Mesodermal cell (in vitro differentiated cells): ENCODE measurements around the gene BRF1.

Source experiments
- H3K27ac ChIP-seq: 2 replicates; pipeline ENCODE4 v1.7.0; 2013; ENCODE audit warnings: mild to moderate bottlenecking, low read depth, low read length, moderate library complexity; ENCODE audit not compliant: severe bottlenecking
- H3K36me3 ChIP-seq: 2 replicates; pipeline ENCODE4 v1.7.1; 2013; ENCODE audit warnings: mild to moderate bottlenecking, low read length, moderate library complexity; ENCODE audit not compliant: control insufficient read depth, insufficient read depth
- H3K4me1 ChIP-seq: one replicate; pipeline ENCODE4 v1.7.1; 2013; ENCODE audit warnings: mild to moderate bottlenecking, low read length; ENCODE audit not compliant: insufficient read depth, control insufficient read depth, poor library complexity, severe bottlenecking
- H3K4me3 ChIP-seq: 2 replicates; pipeline ENCODE4 v1.7.0; 2013; ENCODE audit warnings: low read length, control low read depth, mild to moderate bottlenecking; ENCODE audit not compliant: insufficient read depth, poor library complexity, severe bottlenecking; ENCODE audit errors: extremely low read depth
- H3K9me3 ChIP-seq: 2 replicates; pipeline ENCODE4 v1.7.1; 2013; ENCODE audit warnings: mild to moderate bottlenecking, low read length, moderate library complexity; ENCODE audit not compliant: control insufficient read depth
- WGBS, 2 experiments: methylation state at CpG; one replicate each; pipeline ENCODE4 v1.1.5; 2013; ENCODE audit warnings: missing lambda C conversion rate in 2 of 2; ENCODE audit not compliant: insufficient coverage in 2 of 2; 5-methylcytosine and 5-hydroxymethylcytosine counted together

BRF1 gene

GRCh38 chr14:105223770-105224544 lies 76.8 kb downstream of the BRF1 start:
- Histone ChIP-seq H3K4me3 (no peak overlapping the region), H3K9me3 (no peaks in the 10 kb centered on the region), H3K36me3 (peaks cover 74% of the 10 kb centered on the region), H3K27ac (no peak overlapping the region), H3K4me1 (no peaks in the 10 kb centered on the region)
- 95 to 99% methylated on average over 14 to 15 of the region's 15 CpGs for WGBS, 2 experiments

DNA sequence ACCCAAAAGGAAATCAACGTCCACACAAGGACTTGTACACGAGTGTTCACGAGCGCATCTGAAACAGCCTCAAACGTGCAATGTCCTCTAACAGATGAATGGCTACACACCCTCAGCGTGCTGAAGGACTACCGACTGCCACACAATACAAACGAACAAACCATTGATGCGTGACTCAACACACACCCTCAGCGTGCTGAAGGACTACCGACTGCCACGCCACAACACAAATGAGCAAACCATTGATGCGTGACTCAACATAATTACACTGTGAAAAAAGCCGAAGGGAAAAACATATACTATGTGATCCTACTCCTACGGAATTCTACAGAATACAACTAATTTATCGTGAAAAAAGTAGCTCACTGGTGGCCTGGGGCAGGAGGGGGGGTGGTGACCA lies 77.5 kb downstream of the BRF1 start:
- no peaks in the 10 kb centered on the region for H3K9me3 ChIP-seq
- H3K4me3 ChIP-seq, result no peak overlapping the region
- peaks cover 79% of the 10 kb centered on the region for H3K36me3 ChIP-seq
- WGBS, 2 experiments, result 95 to 96% methylated on average over 14 to 16 of the region's 16 CpGs
- no peaks in the 10 kb centered on the region for H3K4me1 ChIP-seq
- H3K27ac ChIP-seq, result no peak overlapping the region

- 97% methylated on average over 23 to 26 of the region's 27 CpGs for WGBS, 2 experiments
- Histone ChIP-seq H3K4me3 (no peak overlapping the region), H3K36me3 (peaks cover 78% of the 10 kb centered on the region), H3K27ac (no peak overlapping the region), H3K4me1 (no peaks in the 10 kb centered on the region), H3K9me3 (no peaks in the 10 kb centered on the region)
Measured at GRCh38 chr14:105221598-105222178, 79.1 kb downstream of the BRF1 start.

- WGBS, 2 experiments, result 95% methylated on average over 23 to 29 of the region's 29 CpGs
- Histone ChIP-seq H3K4me1 (no peaks in the 10 kb centered on the region), H3K27ac (no peak overlapping the region), H3K9me3 (no peaks in the 10 kb centered on the region), H3K36me3 (peaks cover 70% of the 10 kb centered on the region), H3K4me3 (no peak overlapping the region)
Measured at GRCh38 chr14:105220699-105221597, 79.9 kb downstream of the BRF1 start.

DNA sequence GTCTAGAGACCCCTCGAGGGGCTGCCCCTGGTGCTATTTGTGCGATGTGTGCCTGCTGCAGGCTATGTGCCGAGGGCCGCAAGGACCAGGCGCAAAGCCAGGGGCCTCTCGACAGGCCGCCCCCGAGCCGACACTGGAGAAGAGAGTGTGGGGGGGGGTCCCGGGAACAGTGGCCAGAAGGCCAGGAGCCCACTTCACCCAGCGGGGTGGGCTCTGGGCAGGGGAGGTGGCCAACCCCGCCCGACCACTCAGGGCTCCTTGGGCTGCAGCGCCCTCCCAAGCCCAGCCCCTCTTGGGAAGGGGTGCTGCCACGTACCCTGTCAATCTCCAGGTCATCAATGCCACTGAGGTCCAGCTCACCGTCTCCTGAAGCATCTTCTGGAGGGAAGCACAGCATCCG lies 81.0 kb downstream of the BRF1 start:
- H3K27ac ChIP-seq, result no peak overlapping the region
- no peak overlapping the region for H3K4me3 ChIP-seq
- H3K36me3 ChIP-seq, result peaks cover 60% of the 10 kb centered on the region
- no peaks in the 10 kb centered on the region for H3K9me3 ChIP-seq
- H3K4me1 ChIP-seq, result no peaks in the 10 kb centered on the region
- 93 to 96% methylated on average over 16 to 17 of the region's 17 CpGs for WGBS, 2 experiments

GRCh38 chr14:105219043-105219612 lies 81.7 kb downstream of the BRF1 start:
- 97 to 98% methylated on average over 29 of the region's 29 CpGs for WGBS, 2 experiments
- Histone ChIP-seq H3K9me3 (no peaks in the 10 kb centered on the region), H3K36me3 (peaks cover 55% of the 10 kb centered on the region), H3K27ac (no peak overlapping the region), H3K4me1 (no peaks in the 10 kb centered on the region), H3K4me3 (no peak overlapping the region)

- Histone ChIP-seq H3K9me3 (no peaks in the 10 kb centered on the region), H3K4me1 (no peaks in the 10 kb centered on the region)
- 96 to 99% methylated on average over 19 of the region's 19 CpGs for WGBS, 2 experiments
Measured at GRCh38 chr14:105218611-105219010, 82.2 kb downstream of the BRF1 start.

DNA sequence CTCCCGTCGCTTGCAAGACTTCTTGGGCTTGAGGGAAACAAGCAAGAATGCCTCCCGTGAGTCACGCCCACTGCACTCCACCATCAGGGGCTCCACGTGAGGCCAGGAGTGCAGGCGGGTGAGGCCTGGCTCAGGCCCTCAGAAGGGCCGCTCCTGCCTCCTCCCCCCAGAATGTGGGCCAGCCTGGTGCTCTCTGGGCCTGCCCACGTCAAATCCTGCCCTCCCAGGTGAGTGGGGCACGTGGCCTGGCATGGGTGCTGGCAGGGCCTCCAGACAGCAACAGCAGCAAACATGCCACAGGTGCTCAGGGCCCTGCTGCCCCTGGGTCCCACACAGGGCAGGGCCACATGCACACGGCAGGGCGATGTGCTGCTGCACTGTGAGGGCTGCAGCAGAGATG lies 83.0 kb downstream of the BRF1 start:
- WGBS, 2 experiments, result 91 to 96% methylated on average over 11 of the region's 11 CpGs
- peaks cover 42% of the 10 kb centered on the region for H3K36me3 ChIP-seq

More at GRCh38 chr14:105218611-105219010, 82.2 kb downstream of the BRF1 start:
- peaks cover 50% of the 10 kb centered on the region for H3K36me3 ChIP-seq
- no peak overlapping the region for H3K27ac ChIP-seq
- H3K4me3 ChIP-seq, result no peak overlapping the region

GRCh38 chr14:105216490-105217247 lies 84.1 kb downstream of the BRF1 start:
- Histone ChIP-seq H3K9me3 (no peaks in the 10 kb centered on the region), H3K4me1 (no peaks in the 10 kb centered on the region), H3K36me3 (peaks cover 39% of the 10 kb centered on the region), H3K27ac (no peak overlapping the region), H3K4me3 (no peak overlapping the region)
- WGBS, 2 experiments, result 92% methylated on average over 24 to 30 of the region's 30 CpGs

More for the DNA sequence above, 83.0 kb downstream of the BRF1 start:
- no peaks in the 10 kb centered on the region for H3K9me3 ChIP-seq
- no peak overlapping the region for H3K4me3 ChIP-seq
- H3K4me1 ChIP-seq, result no peaks in the 10 kb centered on the region
- no peak overlapping the region for H3K27ac ChIP-seq

DNA sequence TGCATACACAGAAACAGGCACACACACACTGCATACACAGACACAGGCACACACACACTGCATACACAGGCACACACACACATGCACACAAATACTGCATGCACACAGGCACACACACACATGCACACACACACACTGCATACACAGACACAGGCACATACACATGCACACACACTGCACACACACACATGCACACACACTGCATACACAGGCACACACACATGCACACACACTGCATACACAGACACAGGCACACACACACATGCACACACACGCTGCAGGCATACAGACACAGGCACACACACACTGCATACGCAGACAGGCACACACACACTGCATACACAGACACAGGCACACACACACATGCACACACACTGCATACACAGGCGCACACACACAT lies 85.2 kb downstream of the BRF1 start:
- 97 to 100% methylated on average over 1 to 3 of the region's 3 CpGs for WGBS, 2 experiments

More for the DNA sequence above, 85.2 kb downstream of the BRF1 start:
- Histone ChIP-seq H3K4me1 (no peaks in the 10 kb centered on the region), H3K9me3 (no peaks in the 10 kb centered on the region), H3K27ac (no peak overlapping the region), H3K36me3 (peaks cover 32% of the 10 kb centered on the region), H3K4me3 (no peak overlapping the region)
